CD4-positive, alpha-beta T cell (primary cell): ENCODE measurements around the gene E2F4. TPM values are rescaled to one million over a fixed set of nuclear protein-coding genes. Genes with fewer than 3 reads are reported as not detected.

Experiments
- ATAC-seq: fragments of 200-7000 bp; cut with Tn5 transposase; one replicate; pipeline ENCODE4 v1.10.0; 2022; ENCODE audit warnings: mild to moderate bottlenecking; ENCODE audit not compliant: poor library complexity
- CTCF ChIA-PET: fragments of 350-600 bp; sonication (Branson Sonifier 250); formaldehyde crosslinking; loops from one replicate; lab custom pipeline; 2021; ENCODE audit warnings: antibody characterized with exemption, inconsistent platforms; lab: Charles Lee
- POLR2A ChIA-PET: fragments of 350-600 bp; sonication (Branson Sonifier 250); formaldehyde crosslinking; loops from one replicate; lab custom pipeline; 2021; ENCODE audit warnings: antibody characterized with exemption, inconsistent platforms; lab: Charles Lee
- DNase-seq, 14 experiments: peaks; one replicate each; pipeline ENCODE4 v3.0.0-alpha.2; 2013 to 2020; ENCODE audit warnings: mixed read lengths in 2 of 14
- H3K27ac ChIP-seq, 2 donors: one replicate each; pipeline versions ENCODE4 v1.5.1 to v1.7.0; 2013; ENCODE audit warnings: low read length in 2 of 2, low read depth in 1 of 2, mild to moderate bottlenecking in 1 of 2
- H3K27me3 ChIP-seq, 2 experiments: 1 replicate in 1 of 2; 2 replicates in 1 of 2; pipeline versions ENCODE4 v1.6.1 to v1.7.0; 2013; ENCODE audit warnings: low read length in 2 of 2, control low read depth in 1 of 2, mild to moderate bottlenecking in 1 of 2, moderate library complexity in 1 of 2; ENCODE audit not compliant: insufficient read depth in 2 of 2, control insufficient read depth in 1 of 2
- H3K36me3 ChIP-seq: one replicate; pipeline ENCODE4 v1.6.1; 2013; ENCODE audit warnings: low read length, control low read depth; ENCODE audit not compliant: insufficient read depth
- H3K4me1 ChIP-seq: one replicate; pipeline ENCODE4 v1.6.1; 2013; ENCODE audit warnings: low read length, control low read depth; ENCODE audit not compliant: insufficient read depth
- H3K4me3 ChIP-seq: one replicate; pipeline ENCODE4 v1.5.1; 2013; ENCODE audit warnings: mild to moderate bottlenecking, low read length, moderate library complexity
- H3K9me3 ChIP-seq, 2 experiments: 1 replicate in 1 of 2; 2 replicates in 1 of 2; pipeline versions ENCODE4 v1.6.1 to v1.7.0; 2013; ENCODE audit warnings: low read length in 2 of 2, mild to moderate bottlenecking in 2 of 2, control low read depth in 1 of 2, moderate library complexity in 1 of 2; ENCODE audit not compliant: control insufficient read depth in 1 of 2, insufficient read depth in 1 of 2
- H3K27ac Mint-ChIP-seq: one replicate; pipeline ENCODE4 v1.8.0; 2020; ENCODE audit warnings: mixed read lengths
- H3K27me3 Mint-ChIP-seq: one replicate; pipeline ENCODE4 v1.8.0; 2021; ENCODE audit warnings: mixed read lengths
- H3K36me3 Mint-ChIP-seq: one replicate; pipeline ENCODE4 v1.8.0; 2021; ENCODE audit warnings: low read depth, mixed read lengths
- H3K4me1 Mint-ChIP-seq: one replicate; pipeline ENCODE4 v1.8.0; 2021; ENCODE audit warnings: low read depth, mixed read lengths
- H3K4me3 Mint-ChIP-seq: one replicate; pipeline ENCODE4 v1.8.0; 2020; ENCODE audit warnings: mild to moderate bottlenecking, mixed read lengths
- H3K9me3 Mint-ChIP-seq: one replicate; pipeline ENCODE4 v1.8.0; 2020; ENCODE audit warnings: mixed read lengths
- CTCF ChIP-seq: fragments of 200-600 bp; IDR thresholded peaks from one replicate; pipeline ENCODE4 v1.8.0; 2022; ENCODE audit warnings: antibody characterized with exemption, mild to moderate bottlenecking
- intact Hi-C, 2 experiments: fragments of 100-400 bp; cut with DNase I in 1 of 2; cut with micrococcal nuclease in 1 of 2; formaldehyde crosslinking; loops; one replicate each; pipeline versions ENCODE4 v1.15.1 to v1.9.0; 2023 to 2025; cut with DNase I, micrococcal nuclease
- total RNA-seq, 174 experiments: library from RNA in 2 of 174; stranded (reverse) in 2 of 174; gene quantifications; one replicate each; pipeline ENCODE4 v1.2.3 and lab custom pipeline; 2021 to 2026

The E2F4 gene
- total RNA-seq, 2 experiments from 2014 or later: 50.9 to 56.1 TPM

GRCh38 chr16:67177743-67178699 lies 13.9 kb upstream of the E2F4 start:
- intact Hi-C loops: no loop called here
- H3K27me3 Mint-ChIP-seq: peaks cover 44% of the 10 kb centered on the region
- peak overlapping the region; percentile 55 for H3K4me3 Mint-ChIP-seq
- H3K27ac Mint-ChIP-seq: no peak overlapping the region
- no peaks in the 10 kb centered on the region for H3K9me3 Mint-ChIP-seq
- TF ChIP-seq CTCF: no peak
- Histone ChIP-seq H3K9me3 (no peaks in the 10 kb centered on the region), H3K4me1 (peaks cover 43% of the 10 kb centered on the region), H3K36me3 (no peaks in the 10 kb centered on the region), H3K4me3 (peak overlapping the region; percentile 37), H3K27me3 (peaks cover 5 to 26% of the 10 kb centered on the region in 2 experiments), H3K27ac (no peak overlapping the region)
- ChIA-PET CTCF (interaction anchor here (4.2 kb wide), 1 partner anchor 23 kb away, joined by 17 read pairs; no protein-coding TSS in a partner anchor), POLR2A (interaction anchor here (5.7 kb wide), 1 partner anchor 19 kb away, joined by 44 read pairs; the partner anchor contains the start of genes FBXL8 and TRADD)
- H3K4me1 Mint-ChIP-seq: peaks cover 27% of the 10 kb centered on the region
- ATAC-seq: peak; percentile 80
- DNase-seq: peak in 13 of 14 experiments; percentile 29 to 89 (median 57)
- no peaks in the 10 kb centered on the region for H3K36me3 Mint-ChIP-seq

- H3K4me1 ChIP-seq: peaks cover 37% of the 10 kb centered on the region
- H3K4me3 Mint-ChIP-seq: no peak overlapping the region
- intact Hi-C loops: loop anchor here (5.0 to 10.0 kb wide), 2 partner anchors 72 to 165 kb away; partner anchors contain the start of gene PHAF1 (in 1 of the 2)
These were observed 12.4 kb upstream of the E2F4 start for GRCh38 chr16:67179421-67180080.

More at GRCh38 chr16:67179421-67180080, 12.4 kb upstream of the E2F4 start:
- ATAC-seq: no peak
- CTCF ChIA-PET: interaction anchor here (1.0 kb wide), 1 partner anchor 24 kb away, joined by 4 read pairs; no protein-coding TSS in a partner anchor
- Histone ChIP-seq H3K4me3 (no peak overlapping the region), H3K27me3 (peaks cover 0 to 20% of the 10 kb centered on the region in 2 experiments), H3K9me3 (no peaks in the 10 kb centered on the region), H3K27ac (no peak overlapping the region), H3K36me3 (no peaks in the 10 kb centered on the region)
- Mint-ChIP-seq H3K4me1 (peaks cover 16% of the 10 kb centered on the region), H3K36me3 (no peaks in the 10 kb centered on the region), H3K27me3 (peaks cover 33% of the 10 kb centered on the region), H3K27ac (no peak overlapping the region), H3K9me3 (no peaks in the 10 kb centered on the region)
- DNase-seq: peak in 2 of 14 experiments; percentile 21 to 30
- POLR2A ChIA-PET: interaction anchor here (1.0 kb wide), 1 partner anchor 20 kb away, joined by 4 read pairs; the partner anchor contains the start of genes FBXL8 and TRADD
- TF ChIP-seq CTCF: no peak
